Heart right ventricle (tissue), 16 donors: ENCODE data around the gene MAMDC2. TPM values are rescaled to one million over a fixed set of nuclear protein-coding genes. Genes with fewer than 3 reads are reported as not detected.

ENCODE experiments used
- ATAC-seq, 8 donors: fragments of 200-7000 bp; cut with Tn5 transposase; one replicate each; pipeline ENCODE4 v1.9.1; 2020; ENCODE audit warnings: mild to moderate bottlenecking in 8 of 8, moderate library complexity in 8 of 8, moderate number of reproducible peaks in 1 of 8
- DNase-seq, 2 donors: peaks; one replicate each; pipeline ENCODE4 v3.0.0-alpha.2; 2020
- H3K27ac ChIP-seq, 10 donors: fragments of 200-600 bp; sonication (generic) in 2 of 10; one replicate each; pipeline versions ENCODE4 v1.5.0 to v1.8.0; 2020 to 2022; ENCODE audit warnings: mild to moderate bottlenecking in 3 of 10
- H3K27me3 ChIP-seq, 7 donors: fragments of 200-600 bp; one replicate each; pipeline ENCODE4 v1.8.0; 2021 to 2022; ENCODE audit warnings: mild to moderate bottlenecking in 2 of 7
- H3K36me3 ChIP-seq, 9 donors: fragments of 200-600 bp; sonication (generic) in 1 of 9; one replicate each; pipeline versions ENCODE4 v1.5.0 to v1.8.0; 2020 to 2022; ENCODE audit warnings: mild to moderate bottlenecking in 2 of 9
- H3K4me1 ChIP-seq, 9 donors: fragments of 200-600 bp; sonication (generic) in 1 of 9; one replicate each; pipeline versions ENCODE4 v1.5.0 to v1.8.0; 2020 to 2022; ENCODE audit warnings: mild to moderate bottlenecking in 4 of 9
- H3K4me3 ChIP-seq, 10 donors: fragments of 200-600 bp; sonication (generic) in 2 of 10; one replicate each; pipeline versions ENCODE4 v1.5.0 to v1.8.0; 2020 to 2022; ENCODE audit warnings: mild to moderate bottlenecking in 7 of 10, moderate library complexity in 2 of 10
- H3K9me3 ChIP-seq, 11 donors: fragments of 200-600 bp in 10 of 11; sonication (generic) in 2 of 11; one replicate each; pipeline versions ENCODE4 v1.5.0 to v1.8.0; 2013 to 2022; ENCODE audit warnings: mild to moderate bottlenecking in 2 of 11, control low read depth in 1 of 11, moderate library complexity in 1 of 11
- WGBS, 2 donors: extraction: QIAGEN DNeasy Blood & Tissue Kit; methylation state at CpG; one replicate each; pipeline ENCODE4 v1.1.7; 2013; ENCODE audit warnings: inconsistent platforms in 1 of 2; 5-methylcytosine and 5-hydroxymethylcytosine counted together
- intact Hi-C, 10 donors: fragments of 100-400 bp; cut with DNase I; formaldehyde crosslinking; loops; one replicate each; pipeline versions ENCODE4 v1.11.1 to v1.14.2; 2022
- polyA plus RNA-seq, 2 donors: library from polyadenylated mRNA; stranded (reverse); fragments of 200-250 nt; gene quantifications; one replicate each; pipeline ENCODE4 v1.2.3, GENCODE V29; 2013
- total RNA-seq, 10 donors: library from RNA; stranded (reverse); fragmentation: NEBNext Ultra II Directional in 3 of 10; extraction: Animal tissue kit (Norgen Biotek cat#: 25700) in 3 of 10; gene quantifications; one replicate each; pipeline versions ENCODE4 v1.2.1 to v1.2.4, GENCODE V29; 2021 to 2023
- TF ChIP-seq, protein P1 (sequence below), 9 donors: fragments of 200-600 bp; sonication (generic) in 2 of 9; IDR thresholded peaks; one replicate each; pipeline versions ENCODE4 v1.5.0 to v1.8.0; 2021 to 2022; ENCODE audit warnings: antibody characterized with exemption in 9 of 9, mild to moderate bottlenecking in 5 of 9, moderate library complexity in 1 of 9
- donor health status: Arrhythmogenic right ventricular cardiomyopathy.
- donor health status: ischemic (EF 13 %, LVEDD 7.1; RV severe dilation, severe dysfunction).
- donor health status: healthy with polysubstance abuse.
- donor health status: DM: no; HTN: yes; CAD: no.
- donor health status: DM: no; HTN: no; CAD: no.
- donor health status: ischemic (EF 25% LVEDD 6.9; RV normal size, moderate dysfunction).
- donor health status: ischemic (EF 25% LVEDD 5.7; RV mildly dilated, moderate dysfunction).
- donor health status: healthy.
- donor health status: DM: yes; HTN: yes; CAD: no.
- donor health status: Ischemic cardiomyopathy.
- donor health status: ischemic (EF 35%, LVEDD 5.7; RV mildly dilated, moderate dysfunction).
- donor health status: nonischemic (EF 11% LVEDD 7.7; RV severe dilation, severe dysfunction).
- donor health status: DM: yes; HTN: yes; CAD: no.
- donor health status: PGD.
- donor health status: ischemic (EF 29% LVEDD 5.4; RV normal size, mild dysfunction).
- donor health status: nonischemic (EF 23%, LVEDD 6.1; RV moderate dilation, normal function).

MAMDC2 gene
- total and polyA plus RNA-seq, 12 donors: 2.3 to 11.8 (median 5.8) TPM

DNA sequence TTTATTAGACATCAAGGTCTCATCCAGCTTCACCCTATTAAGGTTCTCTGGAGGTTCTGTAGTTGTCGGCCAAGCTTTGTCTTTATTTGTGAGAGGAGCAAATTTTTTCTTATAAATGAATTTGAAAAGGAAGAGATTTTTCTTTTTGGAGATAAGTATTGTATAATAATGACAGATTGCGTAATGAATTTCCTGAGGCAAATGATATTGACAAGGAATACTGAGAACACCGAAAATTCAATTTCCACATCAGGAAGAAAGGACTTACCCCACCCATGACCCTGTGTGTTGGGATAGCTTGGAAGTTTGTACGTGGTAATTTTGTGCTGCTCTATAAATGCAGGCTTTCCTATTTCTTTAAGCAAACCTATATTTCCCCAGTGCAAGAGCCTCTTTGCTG lies 53.5 kb downstream of the MAMDC2 start:
- H3K27ac ChIP-seq: no peak overlapping the region
- ATAC-seq: no peak
- peaks cover 0 to 11% (median 0%) of the 10 kb centered on the region in 9 donors for H3K4me1 ChIP-seq

DNA sequence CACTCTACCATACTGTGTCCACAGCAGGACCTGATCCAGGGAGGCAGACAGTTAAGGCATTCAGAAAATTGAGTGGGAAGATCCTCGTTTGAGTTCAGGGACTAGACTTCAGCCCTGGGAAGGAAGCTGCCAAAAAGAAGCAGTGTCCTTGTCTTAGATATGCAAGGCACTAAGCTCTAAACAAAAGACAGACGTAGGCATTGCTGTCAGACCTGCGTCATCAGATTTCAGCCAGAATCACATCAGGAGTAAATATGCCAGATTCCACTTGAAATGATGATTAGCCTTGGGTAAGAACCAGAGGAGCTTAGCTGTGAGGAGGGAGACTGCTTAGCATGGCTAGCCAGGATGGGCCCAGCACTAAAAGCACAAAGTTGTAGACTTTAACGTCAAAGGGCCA lies 56.7 kb downstream of the MAMDC2 start:
- Histone ChIP-seq H3K4me3 (no peak overlapping the region), H3K36me3 (no peaks in the 10 kb centered on the region), H3K4me1 (no peaks in the 10 kb centered on the region), H3K27ac (no peak overlapping the region), H3K9me3 (peaks cover 0 to 5% (median 0%) of the 10 kb centered on the region in 11 donors), H3K27me3 (no peaks in the 10 kb centered on the region)
- WGBS, 2 donors: 54 to 56% methylated on average over 4 of the region's 4 CpGs
- intact Hi-C loops: loop anchor here in 1 of 10 donors (10.0 kb wide), 1 partner anchor 56 kb away; the partner anchor contains the start of gene MAMDC2
- TF ChIP-seq, protein P1, sequence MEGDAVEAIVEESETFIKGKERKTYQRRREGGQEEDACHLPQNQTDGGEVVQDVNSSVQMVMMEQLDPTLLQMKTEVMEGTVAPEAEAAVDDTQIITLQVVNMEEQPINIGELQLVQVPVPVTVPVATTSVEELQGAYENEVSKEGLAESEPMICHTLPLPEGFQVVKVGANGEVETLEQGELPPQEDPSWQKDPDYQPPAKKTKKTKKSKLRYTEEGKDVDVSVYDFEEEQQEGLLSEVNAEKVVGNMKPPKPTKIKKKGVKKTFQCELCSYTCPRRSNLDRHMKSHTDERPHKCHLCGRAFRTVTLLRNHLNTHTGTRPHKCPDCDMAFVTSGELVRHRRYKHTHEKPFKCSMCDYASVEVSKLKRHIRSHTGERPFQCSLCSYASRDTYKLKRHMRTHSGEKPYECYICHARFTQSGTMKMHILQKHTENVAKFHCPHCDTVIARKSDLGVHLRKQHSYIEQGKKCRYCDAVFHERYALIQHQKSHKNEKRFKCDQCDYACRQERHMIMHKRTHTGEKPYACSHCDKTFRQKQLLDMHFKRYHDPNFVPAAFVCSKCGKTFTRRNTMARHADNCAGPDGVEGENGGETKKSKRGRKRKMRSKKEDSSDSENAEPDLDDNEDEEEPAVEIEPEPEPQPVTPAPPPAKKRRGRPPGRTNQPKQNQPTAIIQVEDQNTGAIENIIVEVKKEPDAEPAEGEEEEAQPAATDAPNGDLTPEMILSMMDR (IDR thresholded peaks at IDR 0.05): no peak
- ATAC-seq (peak in 4 of 8 donors; percentile 27 to 67 (median 56)), DNase-seq (no peak)

More for the DNA sequence above, 53.5 kb downstream of the MAMDC2 start:
- no peak overlapping the region for H3K4me3 ChIP-seq
- 70 to 82% methylated on average over 4 of the region's 4 CpGs for WGBS, 2 donors
- intact Hi-C loops: no loop called here
- no peaks in the 10 kb centered on the region for H3K27me3 ChIP-seq
- no peaks in the 10 kb centered on the region for H3K9me3 ChIP-seq
- H3K36me3 ChIP-seq: no peaks in the 10 kb centered on the region
- no peak for DNase-seq
- TF ChIP-seq, protein P1 (IDR thresholded peaks at IDR 0.05): no peak

DNA sequence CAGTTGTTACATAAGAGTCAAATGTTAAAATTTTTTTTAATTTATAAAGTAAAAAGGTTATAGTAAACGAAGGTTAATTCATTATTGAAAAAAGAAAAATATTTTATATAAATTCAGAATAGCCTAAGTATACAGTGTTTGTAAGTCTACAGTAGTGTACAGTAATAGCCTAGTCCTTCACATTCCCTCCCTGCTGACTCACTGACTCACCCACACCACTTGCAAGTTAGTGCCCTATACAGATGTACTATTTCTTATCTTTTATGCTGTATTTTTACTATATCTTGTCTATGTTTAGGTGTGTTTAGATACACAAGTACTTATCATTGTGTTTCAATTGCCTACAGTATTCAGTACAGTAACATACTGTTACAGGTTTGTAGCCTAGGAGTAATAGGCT lies 57.6 kb downstream of the MAMDC2 start:
- Histone ChIP-seq H3K4me3 (no peak overlapping the region), H3K36me3 (no peaks in the 10 kb centered on the region), H3K27me3 (no peaks in the 10 kb centered on the region), H3K4me1 (no peaks in the 10 kb centered on the region), H3K27ac (no peak overlapping the region), H3K9me3 (peaks cover 0 to 5% (median 0%) of the 10 kb centered on the region in 11 donors)
- intact Hi-C loops: loop anchor here in 1 of 10 donors (10.0 kb wide), 1 partner anchor 56 kb away; the partner anchor contains the start of gene MAMDC2
- TF ChIP-seq, protein P1 (IDR thresholded peaks at IDR 0.05): no peak
- 73 to 82% methylated on average over 1 of the region's 1 CpG for WGBS, 2 donors
- ATAC-seq (no peak), DNase-seq (no peak)

DNA sequence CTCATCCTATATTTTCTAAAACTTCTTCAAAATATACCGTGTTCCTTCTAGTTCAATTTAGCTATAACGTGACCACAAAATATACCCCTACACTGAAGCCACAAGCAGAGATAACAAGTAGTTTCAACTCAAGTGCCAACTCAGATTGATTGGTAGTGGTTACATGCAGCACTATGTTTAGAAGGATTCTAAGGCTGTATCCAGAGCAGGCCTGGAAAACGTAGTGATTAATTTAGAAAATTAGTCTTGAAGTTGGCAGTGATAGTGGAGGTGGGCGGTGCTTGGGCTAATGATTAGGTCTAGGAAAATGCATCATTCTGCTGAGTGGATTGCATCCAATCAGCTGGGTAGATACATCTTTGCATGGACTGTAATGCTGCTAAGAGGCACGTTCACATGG lies 61.5 kb downstream of the MAMDC2 start:
- H3K36me3 ChIP-seq: peaks cover 0 to 14% (median 0%) of the 10 kb centered on the region in 9 donors
- intact Hi-C loops: loop anchor here in 1 of 10 donors (10.0 kb wide), 1 partner anchor 60 kb away; the partner anchor contains the start of gene MAMDC2

More for the DNA sequence above, 61.5 kb downstream of the MAMDC2 start:
- 71 to 78% methylated on average over 5 of the region's 5 CpGs for WGBS, 2 donors
- Histone ChIP-seq H3K27me3 (no peaks in the 10 kb centered on the region), H3K27ac (no peak overlapping the region), H3K9me3 (peaks cover 0 to 5% (median 0%) of the 10 kb centered on the region in 11 donors), H3K4me1 (peaks cover 0 to 4% (median 0%) of the 10 kb centered on the region in 9 donors), H3K4me3 (no peak overlapping the region)
- no peak for DNase-seq
- ATAC-seq: no peak
- TF ChIP-seq, protein P1 (IDR thresholded peaks at IDR 0.05): no peak
